ENCODE data around the gene LMX1B.

Gene LMX1B

DNA sequence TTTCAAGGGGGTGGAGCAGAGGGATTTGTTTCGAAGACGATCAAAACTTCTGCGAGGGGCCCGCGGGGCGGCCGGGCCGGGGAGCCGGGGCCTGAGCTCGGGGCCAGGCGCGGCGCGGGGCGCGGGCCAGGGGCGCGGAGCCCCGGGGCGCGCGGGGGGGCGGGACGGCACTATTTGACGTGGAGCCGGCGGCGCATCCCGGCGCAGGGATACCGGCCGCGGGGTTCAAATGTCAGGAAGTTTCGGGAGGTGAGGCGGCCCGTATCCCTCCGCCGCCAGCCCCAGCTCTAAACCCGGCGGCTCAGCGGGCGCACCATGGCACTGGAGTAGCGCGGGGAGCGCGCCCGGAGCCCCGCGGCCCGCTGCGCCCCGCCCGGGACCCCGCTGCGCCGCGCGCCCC lies at the start of gene LMX1B:
Gene LMX1B, plus strand, starts transcription at position 278 of the 400 bp plus-strand sequence. CDS start 522 bp downstream, outside the sequence.
- TF ChIP-seq, protein P1, sequence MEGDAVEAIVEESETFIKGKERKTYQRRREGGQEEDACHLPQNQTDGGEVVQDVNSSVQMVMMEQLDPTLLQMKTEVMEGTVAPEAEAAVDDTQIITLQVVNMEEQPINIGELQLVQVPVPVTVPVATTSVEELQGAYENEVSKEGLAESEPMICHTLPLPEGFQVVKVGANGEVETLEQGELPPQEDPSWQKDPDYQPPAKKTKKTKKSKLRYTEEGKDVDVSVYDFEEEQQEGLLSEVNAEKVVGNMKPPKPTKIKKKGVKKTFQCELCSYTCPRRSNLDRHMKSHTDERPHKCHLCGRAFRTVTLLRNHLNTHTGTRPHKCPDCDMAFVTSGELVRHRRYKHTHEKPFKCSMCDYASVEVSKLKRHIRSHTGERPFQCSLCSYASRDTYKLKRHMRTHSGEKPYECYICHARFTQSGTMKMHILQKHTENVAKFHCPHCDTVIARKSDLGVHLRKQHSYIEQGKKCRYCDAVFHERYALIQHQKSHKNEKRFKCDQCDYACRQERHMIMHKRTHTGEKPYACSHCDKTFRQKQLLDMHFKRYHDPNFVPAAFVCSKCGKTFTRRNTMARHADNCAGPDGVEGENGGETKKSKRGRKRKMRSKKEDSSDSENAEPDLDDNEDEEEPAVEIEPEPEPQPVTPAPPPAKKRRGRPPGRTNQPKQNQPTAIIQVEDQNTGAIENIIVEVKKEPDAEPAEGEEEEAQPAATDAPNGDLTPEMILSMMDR (IDR thresholded peaks at IDR 0.05; ENCODE audit: low read depth, low read length) = no peak
- TF ChIP-seq, protein P2, sequence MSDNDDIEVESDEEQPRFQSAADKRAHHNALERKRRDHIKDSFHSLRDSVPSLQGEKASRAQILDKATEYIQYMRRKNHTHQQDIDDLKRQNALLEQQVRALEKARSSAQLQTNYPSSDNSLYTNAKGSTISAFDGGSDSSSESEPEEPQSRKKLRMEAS (IDR thresholded peaks at IDR 0.05; ENCODE audit: low read depth, low read length) = no peak
- no peak for TF ChIP-seq POLR2A (IDR thresholded peaks at IDR 0.05; ENCODE audit: extremely low read depth, insufficient read length)
- TF ChIP-seq MYC (IDR thresholded peaks at IDR 0.05; ENCODE audit: low read depth, low read length) = no peak
- no peak for DNase-seq (ENCODE audit: low read depth)
- no peak within 1 kb of the TSS for H3K4me3 ChIP-seq (ENCODE audit: low read depth, low read length)

DNA sequence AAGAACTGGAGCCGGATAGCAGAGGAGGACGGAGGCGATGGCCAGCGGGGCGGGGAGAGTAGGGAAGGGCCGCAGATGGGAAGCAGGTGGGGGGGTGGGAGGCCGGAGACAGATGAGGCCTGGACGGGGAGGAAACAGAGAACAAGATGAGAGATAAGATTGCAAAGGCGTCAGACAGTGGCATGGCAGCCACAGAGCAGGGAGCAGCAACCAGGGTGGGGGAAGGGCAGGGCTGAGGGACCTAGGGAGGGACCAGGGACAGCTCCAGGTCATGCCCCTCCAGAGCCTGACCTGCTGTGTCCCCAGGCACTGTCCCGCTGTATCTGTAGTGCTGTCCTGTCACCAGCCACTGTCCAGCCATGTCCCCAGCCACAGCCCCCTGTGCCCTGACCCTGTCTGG lies 49.6 kb upstream of the LMX1B start:
- H3K4me3 ChIP-seq (ENCODE audit: low read depth, low read length) = no peak overlapping the region
- peak; percentile 57 for DNase-seq (ENCODE audit: low read depth)
- TF ChIP-seq MYC (IDR thresholded peaks at IDR 0.05; ENCODE audit: low read depth, low read length) (peak; percentile 61; the same call in 1 of the 2 replicates), POLR2A (IDR thresholded peaks at IDR 0.05; ENCODE audit: extremely low read depth, insufficient read length) (no peak)
- TF ChIP-seq, protein P1 (IDR thresholded peaks at IDR 0.05; ENCODE audit: low read depth, low read length) = no peak
- TF ChIP-seq, protein P2 (IDR thresholded peaks at IDR 0.05; ENCODE audit: low read depth, low read length) = peak; percentile 44; the same call in 1 of the 2 replicates

GRCh38 chr9:126564716-126565115 lies 49.0 kb upstream of the LMX1B start:
- H3K4me3 ChIP-seq (ENCODE audit: low read depth, low read length) = no peak overlapping the region
- DNase-seq (ENCODE audit: low read depth) = no peak
- no peak for TF ChIP-seq POLR2A (IDR thresholded peaks at IDR 0.05; ENCODE audit: extremely low read depth, insufficient read length)
- TF ChIP-seq, protein P1 (IDR thresholded peaks at IDR 0.05; ENCODE audit: low read depth, low read length) = peak; percentile 38

DNA sequence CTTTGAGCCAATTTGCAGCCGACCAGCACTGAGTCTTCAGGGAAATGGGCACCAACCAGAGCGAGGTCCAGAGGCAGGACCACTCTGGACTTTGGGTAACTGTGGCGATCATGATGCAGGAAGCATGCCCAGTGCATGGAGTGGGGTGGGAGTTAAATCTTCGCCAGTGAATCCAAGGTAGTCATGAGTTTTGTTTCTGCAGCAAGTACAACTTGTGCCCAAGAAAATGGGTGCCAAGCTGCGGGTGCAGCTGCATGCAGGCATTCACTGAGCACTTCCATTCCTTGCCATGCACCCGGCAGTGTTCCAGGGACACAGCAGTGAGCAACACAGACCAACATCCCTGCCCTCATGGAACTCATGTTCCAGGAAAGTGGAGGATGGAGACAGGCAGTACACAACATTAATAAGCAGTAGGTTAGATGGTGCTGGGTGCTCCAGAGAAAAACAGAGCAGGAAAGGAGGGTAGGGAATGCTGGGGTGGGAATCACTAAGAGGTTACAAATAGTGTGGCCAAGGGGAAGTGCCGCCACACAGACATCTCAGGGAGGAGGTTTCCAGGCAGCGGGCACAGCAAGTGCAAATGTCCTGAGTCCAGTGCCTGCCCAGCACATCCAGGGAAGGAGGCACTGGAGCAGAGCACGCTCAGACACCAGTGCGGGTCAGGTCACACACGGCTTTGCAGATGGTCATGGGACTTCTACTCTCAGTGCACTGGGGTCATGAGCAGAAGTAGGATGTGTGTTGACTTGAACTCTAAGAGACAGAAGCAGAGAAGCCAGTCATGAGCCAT lies 48.2 kb upstream of the LMX1B start:
- no peak overlapping the region for H3K4me3 ChIP-seq (ENCODE audit: low read depth, low read length)
- TF ChIP-seq POLR2A (IDR thresholded peaks at IDR 0.05; ENCODE audit: extremely low read depth, insufficient read length) = no peak
- TF ChIP-seq, protein P2 (IDR thresholded peaks at IDR 0.05; ENCODE audit: low read depth, low read length) = no peak
- no peak for TF ChIP-seq MYC (IDR thresholded peaks at IDR 0.05; ENCODE audit: low read depth, low read length)
- TF ChIP-seq, protein P1 (IDR thresholded peaks at IDR 0.05; ENCODE audit: low read depth, low read length) = no peak
- DNase-seq (ENCODE audit: low read depth) = no peak

DNA sequence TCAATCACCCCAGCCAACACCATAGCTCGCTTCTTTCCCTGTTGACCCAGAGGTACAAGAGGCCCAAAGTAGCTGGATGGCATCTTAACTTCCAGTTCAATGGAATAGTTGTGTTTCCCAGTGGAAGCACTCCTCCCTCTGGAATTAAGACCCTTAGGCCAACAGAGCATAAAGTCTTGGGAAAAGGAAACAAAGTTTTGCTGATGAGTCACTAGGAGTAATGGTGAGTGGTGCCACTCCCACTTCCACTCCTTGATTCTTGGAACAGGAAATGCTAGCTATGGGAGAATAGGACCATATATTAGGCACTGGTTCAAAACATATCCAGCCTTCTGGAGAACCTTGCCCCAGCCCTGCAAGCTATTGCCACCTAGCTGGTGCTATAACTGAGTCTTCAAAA lies 44.7 kb upstream of the LMX1B start:
- H3K4me3 ChIP-seq (ENCODE audit: low read depth, low read length) = no peak overlapping the region
- TF ChIP-seq, protein P1 (IDR thresholded peaks at IDR 0.05; ENCODE audit: low read depth, low read length) = no peak
- TF ChIP-seq, protein P2 (IDR thresholded peaks at IDR 0.05; ENCODE audit: low read depth, low read length) = no peak
- TF ChIP-seq MYC (IDR thresholded peaks at IDR 0.05; ENCODE audit: low read depth, low read length) = no peak
- TF ChIP-seq POLR2A (IDR thresholded peaks at IDR 0.05; ENCODE audit: extremely low read depth, insufficient read length) = no peak
- DNase-seq (ENCODE audit: low read depth) = no peak
